ENCODE measurements around the gene BBS7. TPM values are rescaled to one million over a fixed set of nuclear protein-coding genes. Genes with fewer than 3 reads are reported as not detected.

BBS7 gene
- total and polyA plus RNA-seq, 9 of the 15 experiments (the other 6 are each of a cell fraction or from before 2014, with no cell fraction given), result 13.4 to 25.8 (median 16.4) TPM

DNA sequence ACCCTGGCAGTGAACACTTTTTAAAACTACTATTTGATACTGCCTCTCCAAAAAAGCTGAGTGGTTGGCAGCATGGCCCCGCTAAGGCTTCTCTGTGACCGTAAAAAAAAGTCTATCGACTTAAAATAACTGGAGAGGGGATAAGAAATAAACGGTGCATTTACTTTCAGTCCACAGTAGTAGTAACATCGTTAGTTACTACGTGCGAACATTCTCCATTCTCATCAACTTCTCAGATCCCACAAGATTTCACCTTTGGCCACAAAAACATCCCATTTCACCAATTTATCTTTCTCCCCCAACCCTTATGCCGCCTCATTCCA, 69.7 kb downstream of the BBS7 start (continued):
- TF ChIP-seq, protein P1, sequence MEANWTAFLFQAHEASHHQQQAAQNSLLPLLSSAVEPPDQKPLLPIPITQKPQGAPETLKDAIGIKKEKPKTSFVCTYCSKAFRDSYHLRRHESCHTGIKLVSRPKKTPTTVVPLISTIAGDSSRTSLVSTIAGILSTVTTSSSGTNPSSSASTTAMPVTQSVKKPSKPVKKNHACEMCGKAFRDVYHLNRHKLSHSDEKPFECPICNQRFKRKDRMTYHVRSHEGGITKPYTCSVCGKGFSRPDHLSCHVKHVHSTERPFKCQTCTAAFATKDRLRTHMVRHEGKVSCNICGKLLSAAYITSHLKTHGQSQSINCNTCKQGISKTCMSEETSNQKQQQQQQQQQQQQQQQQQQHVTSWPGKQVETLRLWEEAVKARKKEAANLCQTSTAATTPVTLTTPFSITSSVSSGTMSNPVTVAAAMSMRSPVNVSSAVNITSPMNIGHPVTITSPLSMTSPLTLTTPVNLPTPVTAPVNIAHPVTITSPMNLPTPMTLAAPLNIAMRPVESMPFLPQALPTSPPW (CRISPR knock-in tag; IDR thresholded peaks at IDR 0.05), result 0 out of 2 replicates have a peak, but pooled peaks have one; percentile 23
- TF ChIP-seq ZNF263 (CRISPR knock-in tag; IDR thresholded peaks at IDR 0.05; ENCODE audit: borderline replicate concordance) (no peak), ATF7 (IDR thresholded peaks at IDR 0.05) (no peak), ZEB2 (IDR thresholded peaks at IDR 0.05) (0 out of 2 replicates have a peak, but pooled peaks have one; percentile 20), GTF2A2 (tag; IDR thresholded peaks at IDR 0.05) (no peak), ZNF23 (CRISPR knock-in tag; IDR thresholded peaks at IDR 0.05) (no peak), ZNF280A (IDR thresholded peaks at IDR 0.05; ENCODE audit: low read depth, partially characterized antibody) (no peak), EZH2 (IDR thresholded peaks at IDR 0.05; ENCODE audit: borderline replicate concordance, low read depth, low read length) (no peak), ARNT (IDR thresholded peaks at IDR 0.05) (0 out of 4 replicates have a peak, but pooled peaks of 1 of the 2 experiments have one; percentile 27), ZBTB7A (IDR thresholded peaks at IDR 0.05; ENCODE audit: borderline replicate concordance, control insufficient read depth, low read depth, low read length) (no peak), KDM2B (CRISPR knock-in tag; IDR thresholded peaks at IDR 0.05) (0 out of 2 replicates have a peak, but pooled peaks have one; percentile 58), FOSL1 (tag; conservative IDR thresholded peaks at IDR 0.05) (0 out of 2 replicates have a peak, but pooled peaks have one; percentile 1), U2AF1 (optimal IDR thresholded peaks at IDR 0.05; ENCODE audit: low read depth, low read length) (no peak), BCLAF1 (IDR thresholded peaks at IDR 0.05; ENCODE audit: borderline replicate concordance in 1 of 2, control insufficient read depth in 1 of 2, low read depth in 2 of 2, low read length in 1 of 2) (no peak), KLF13 (tag; IDR thresholded peaks at IDR 0.05; ENCODE audit: borderline replicate concordance, low read depth) (no peak), SNIP1 (IDR thresholded peaks at IDR 0.05; ENCODE audit: low read depth) (no peak), SMARCC2 (IDR thresholded peaks at IDR 0.05; ENCODE audit: low read depth) (0 out of 2 replicates have a peak, but pooled peaks have one; percentile 18), KAT7 (CRISPR knock-in tag; IDR thresholded peaks at IDR 0.05; ENCODE audit: borderline replicate concordance) (no peak)
- TF ChIP-seq, protein P2, sequence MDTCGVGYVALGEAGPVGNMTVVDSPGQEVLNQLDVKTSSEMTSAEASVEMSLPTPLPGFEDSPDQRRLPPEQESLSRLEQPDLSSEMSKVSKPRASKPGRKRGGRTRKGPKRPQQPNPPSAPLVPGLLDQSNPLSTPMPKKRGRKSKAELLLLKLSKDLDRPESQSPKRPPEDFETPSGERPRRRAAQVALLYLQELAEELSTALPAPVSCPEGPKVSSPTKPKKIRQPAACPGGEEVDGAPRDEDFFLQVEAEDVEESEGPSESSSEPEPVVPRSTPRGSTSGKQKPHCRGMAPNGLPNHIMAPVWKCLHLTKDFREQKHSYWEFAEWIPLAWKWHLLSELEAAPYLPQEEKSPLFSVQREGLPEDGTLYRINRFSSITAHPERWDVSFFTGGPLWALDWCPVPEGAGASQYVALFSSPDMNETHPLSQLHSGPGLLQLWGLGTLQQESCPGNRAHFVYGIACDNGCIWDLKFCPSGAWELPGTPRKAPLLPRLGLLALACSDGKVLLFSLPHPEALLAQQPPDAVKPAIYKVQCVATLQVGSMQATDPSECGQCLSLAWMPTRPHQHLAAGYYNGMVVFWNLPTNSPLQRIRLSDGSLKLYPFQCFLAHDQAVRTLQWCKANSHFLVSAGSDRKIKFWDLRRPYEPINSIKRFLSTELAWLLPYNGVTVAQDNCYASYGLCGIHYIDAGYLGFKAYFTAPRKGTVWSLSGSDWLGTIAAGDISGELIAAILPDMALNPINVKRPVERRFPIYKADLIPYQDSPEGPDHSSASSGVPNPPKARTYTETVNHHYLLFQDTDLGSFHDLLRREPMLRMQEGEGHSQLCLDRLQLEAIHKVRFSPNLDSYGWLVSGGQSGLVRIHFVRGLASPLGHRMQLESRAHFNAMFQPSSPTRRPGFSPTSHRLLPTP (IDR thresholded peaks at IDR 0.05; ENCODE audit: borderline replicate concordance, extremely low read depth, insufficient read length), result no peak
